GM18517 (cell line): ENCODE data around the gene TMEM92.
"Not testable (repeated sequence)": the region's sequence is repeated elsewhere in the genome, so short reads cannot be mapped to it uniquely, and the experiment has no call there.

ENCODE experiments used
- ATAC-seq: cut with Tn5 transposase; IDR thresholded peaks from one replicate; pipeline ENCODE4 v1.9.1; 2021; ENCODE audit warnings: mild to moderate bottlenecking, moderate library complexity; ENCODE audit not compliant: unreplicated experiment

TMEM92 gene

DNA sequence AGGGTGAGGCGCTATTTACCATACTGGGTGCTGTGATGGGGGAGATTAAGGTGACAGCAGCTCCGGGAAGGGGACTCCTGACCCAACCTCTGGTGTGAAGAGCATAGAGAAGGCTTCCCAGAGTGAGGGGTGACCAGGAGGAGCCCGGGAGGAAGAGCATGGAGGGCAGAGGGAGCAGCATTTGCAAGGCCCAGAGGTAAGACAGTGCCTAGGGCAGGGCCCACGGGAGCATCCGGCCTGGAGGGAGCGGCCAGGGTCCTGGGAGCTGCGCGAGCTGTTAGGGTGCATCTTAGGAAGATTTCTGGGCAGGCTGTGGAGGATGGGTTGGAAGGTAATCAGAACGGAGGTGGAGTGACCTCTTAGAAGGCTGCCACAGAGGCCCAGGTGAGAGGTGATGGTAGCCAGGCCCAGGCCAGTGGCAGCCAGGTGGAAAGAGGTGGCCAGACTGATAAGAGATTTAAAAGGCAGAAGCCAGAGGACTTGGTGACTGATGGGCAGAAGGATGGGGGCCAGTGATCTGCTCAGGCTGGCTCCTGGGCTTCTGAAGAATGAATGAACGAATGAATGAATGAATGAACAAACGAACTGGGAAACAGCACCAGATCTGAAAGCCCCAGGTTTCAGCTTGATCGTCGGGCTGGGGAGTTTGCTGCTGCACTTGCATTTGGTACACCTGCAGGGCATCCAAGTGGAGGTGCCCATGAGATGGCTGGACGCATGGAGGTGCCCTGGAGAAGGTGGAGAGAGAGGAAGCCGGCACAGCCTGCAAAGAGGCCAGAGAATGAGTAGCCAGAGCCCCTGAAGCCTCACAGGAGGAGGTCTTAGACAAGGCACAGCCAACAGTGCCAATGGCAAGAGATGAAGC, 13.0 kb upstream of the TMEM92 start:
- no peak for ATAC-seq

GRCh38 chr17:50262001-50262794, 12.1 kb upstream of the TMEM92 start:
- no peak for ATAC-seq

GRCh38 chr17:50263331-50264262, 10.7 kb upstream of the TMEM92 start:
- ATAC-seq: no peak

GRCh38 chr17:50264263-50265113, 9.8 kb upstream of the TMEM92 start:
- no peak for ATAC-seq

DNA sequence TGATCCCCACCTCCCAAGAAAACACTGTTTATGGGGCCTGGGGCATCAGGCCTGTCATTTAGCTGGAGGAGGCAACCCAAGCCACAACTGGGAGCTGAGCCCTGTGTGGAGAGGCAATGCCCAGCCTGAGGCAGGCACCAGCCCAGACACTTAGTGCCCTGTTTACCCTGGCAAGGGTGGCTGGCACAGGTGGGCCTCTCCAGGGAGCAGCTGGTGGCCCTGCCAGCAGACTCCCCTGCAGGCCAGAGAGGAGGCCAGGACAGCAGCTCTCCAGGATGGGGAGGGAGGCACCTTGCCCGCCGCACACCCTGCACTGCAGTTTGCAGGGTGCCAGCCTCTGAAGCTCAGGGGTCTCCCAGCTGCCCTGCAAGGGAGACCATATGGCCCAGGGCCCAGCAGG, 9.1 kb upstream of the TMEM92 start:
- ATAC-seq: no peak

DNA sequence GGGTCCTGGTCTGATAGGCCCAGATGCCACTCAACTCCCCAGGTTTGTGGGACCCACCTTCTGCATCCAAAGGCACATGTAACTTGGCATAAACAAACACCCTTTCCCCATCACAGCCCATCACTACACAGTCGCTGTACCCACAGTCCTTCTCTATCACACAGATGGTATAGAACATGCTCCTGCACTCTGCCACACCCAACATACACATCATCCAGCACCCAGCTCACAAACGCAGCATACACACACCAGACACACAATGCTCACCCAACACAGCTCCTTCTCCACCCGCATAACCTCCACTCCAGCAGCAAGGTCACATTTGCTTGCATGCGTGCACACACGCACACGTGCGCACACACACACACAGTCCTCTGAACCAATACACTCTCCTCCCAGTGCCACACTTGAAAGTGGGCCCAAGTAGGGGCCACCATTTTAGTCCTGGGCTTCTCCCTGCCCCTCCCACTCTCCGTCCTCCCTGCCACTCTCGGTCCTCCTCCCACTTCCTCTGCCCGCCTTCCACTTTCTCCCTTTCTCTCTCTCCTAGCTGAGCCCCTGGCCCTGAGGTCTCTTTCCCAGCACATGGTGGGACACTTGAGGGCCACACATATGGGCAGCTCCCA, 8.5 kb upstream of the TMEM92 start:
- no peak for ATAC-seq

GRCh38 chr17:50266384-50267073, 7.7 kb upstream of the TMEM92 start:
- ATAC-seq: no peak

GRCh38 chr17:50267074-50267841, 7.0 kb upstream of the TMEM92 start:
- ATAC-seq: no peak

DNA sequence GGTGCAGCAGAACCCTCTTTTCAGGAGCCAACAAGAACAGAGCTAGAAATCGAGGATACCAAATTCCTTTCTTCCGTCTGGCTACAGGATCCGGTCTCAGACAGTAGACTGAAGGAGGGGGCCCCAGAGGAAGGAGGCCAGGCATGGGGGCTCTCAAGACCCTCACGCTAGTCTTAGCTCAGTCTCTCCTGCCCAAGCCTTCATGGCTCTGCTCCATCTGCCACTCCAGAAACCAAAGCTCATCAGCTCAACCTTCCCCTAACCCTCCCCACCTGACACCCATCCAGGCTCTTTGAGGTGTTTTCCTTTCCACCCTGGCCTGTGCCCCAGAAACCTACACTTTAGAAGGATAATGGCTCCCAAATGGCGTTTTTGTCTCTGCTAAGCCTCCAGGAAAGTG, 6.2 kb upstream of the TMEM92 start:
- ATAC-seq: no peak

- ATAC-seq: no peak
Observed at GRCh38 chr17:50268743-50269275, 5.5 kb upstream of the TMEM92 start.

GRCh38 chr17:50269477-50270434, 4.5 kb upstream of the TMEM92 start:
- no peak for ATAC-seq

- no peak for ATAC-seq
Observed at GRCh38 chr17:50270435-50271362, 3.6 kb upstream of the TMEM92 start.

GRCh38 chr17:50271363-50271750, 2.9 kb upstream of the TMEM92 start:
- ATAC-seq: not testable (repeated sequence)

GRCh38 chr17:50272246-50272645, 2.0 kb upstream of the TMEM92 start:
- no peak for ATAC-seq

DNA sequence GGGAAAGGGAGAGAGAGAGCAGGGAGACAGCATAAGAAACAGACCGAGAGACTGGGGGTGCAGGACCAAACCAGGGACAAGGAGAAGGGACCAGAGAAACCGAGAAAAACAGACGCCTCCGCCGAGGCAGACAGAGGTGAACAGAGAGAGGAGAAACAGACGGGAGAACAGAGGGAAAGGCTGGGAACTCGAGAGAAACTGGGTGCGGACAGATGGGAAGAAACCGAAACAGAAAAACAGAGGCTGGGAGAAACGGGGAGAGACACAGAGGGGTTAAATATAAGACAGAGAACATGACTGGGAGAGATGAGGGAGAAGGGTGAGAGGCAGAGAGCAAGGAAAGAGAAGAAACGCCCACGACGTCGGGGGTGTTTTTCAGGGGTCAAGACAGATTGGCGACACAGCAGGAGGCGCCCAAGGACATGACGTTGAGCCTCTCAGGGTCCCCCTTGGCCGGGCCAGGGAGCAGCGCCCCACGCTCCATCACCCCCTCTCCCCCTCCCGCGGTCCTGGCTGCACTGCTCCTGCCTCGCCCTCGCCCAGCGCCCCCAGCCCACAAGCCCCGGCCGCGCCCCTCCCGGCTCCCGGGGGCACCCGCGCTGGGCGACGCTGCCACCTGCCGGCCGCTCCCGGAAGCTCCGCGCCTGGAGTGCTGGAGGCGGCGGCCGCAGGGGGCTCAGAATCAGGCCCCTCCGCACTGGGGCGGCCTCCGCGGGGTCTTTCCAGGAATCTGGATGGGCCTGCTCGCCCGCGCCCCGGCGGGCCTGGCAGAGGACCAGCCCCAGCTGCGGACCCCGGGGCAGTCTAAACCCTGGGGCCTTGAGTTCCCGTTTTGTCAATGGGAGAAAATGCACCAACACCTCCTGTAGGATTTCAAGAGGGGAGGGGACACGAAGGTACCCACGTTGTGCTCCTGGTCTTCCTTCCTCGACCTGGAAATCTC, 1.3 kb upstream of the TMEM92 start:
- no peak for ATAC-seq
